GM10266 (cell line): Measurements from ENCODE around the gene MAN2C1.

Experiments used
- DNase-seq: peaks from one replicate; pipeline ENCODE4 v3.0.0; 2012; ENCODE audit errors: extremely low spot score
- TF ChIP-seq, protein P1 (sequence below): IDR thresholded peaks from 2 replicates; pipeline ENCODE4 v1.5.1; 2012; ENCODE audit warnings: mild to moderate bottlenecking, low read depth; ENCODE audit not compliant: control insufficient read depth, insufficient read depth; ENCODE audit errors: missing control alignments

MAN2C1 gene

DNA sequence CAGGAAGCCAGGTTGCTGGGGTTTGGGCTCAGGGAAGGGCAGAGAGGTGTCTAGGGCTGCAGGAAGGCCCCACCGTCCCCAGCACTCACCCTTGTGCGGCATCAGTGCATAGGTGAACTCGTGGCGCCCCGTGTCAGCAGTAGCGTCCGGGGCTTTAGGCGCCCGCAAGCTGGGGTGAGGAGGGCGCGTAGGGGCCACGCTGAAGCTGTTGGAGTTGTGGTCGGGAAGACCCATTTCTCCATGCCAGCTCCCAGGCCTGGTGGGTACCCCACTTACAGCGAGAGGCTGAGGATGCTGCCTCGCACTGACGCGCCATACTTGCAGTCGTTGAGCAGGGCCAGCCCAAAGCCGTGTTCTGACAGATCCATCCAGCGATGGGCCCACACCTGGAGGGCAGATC is 11.9 kb downstream of the MAN2C1 start:
- DNase-seq: no peak
- TF ChIP-seq, protein P1, sequence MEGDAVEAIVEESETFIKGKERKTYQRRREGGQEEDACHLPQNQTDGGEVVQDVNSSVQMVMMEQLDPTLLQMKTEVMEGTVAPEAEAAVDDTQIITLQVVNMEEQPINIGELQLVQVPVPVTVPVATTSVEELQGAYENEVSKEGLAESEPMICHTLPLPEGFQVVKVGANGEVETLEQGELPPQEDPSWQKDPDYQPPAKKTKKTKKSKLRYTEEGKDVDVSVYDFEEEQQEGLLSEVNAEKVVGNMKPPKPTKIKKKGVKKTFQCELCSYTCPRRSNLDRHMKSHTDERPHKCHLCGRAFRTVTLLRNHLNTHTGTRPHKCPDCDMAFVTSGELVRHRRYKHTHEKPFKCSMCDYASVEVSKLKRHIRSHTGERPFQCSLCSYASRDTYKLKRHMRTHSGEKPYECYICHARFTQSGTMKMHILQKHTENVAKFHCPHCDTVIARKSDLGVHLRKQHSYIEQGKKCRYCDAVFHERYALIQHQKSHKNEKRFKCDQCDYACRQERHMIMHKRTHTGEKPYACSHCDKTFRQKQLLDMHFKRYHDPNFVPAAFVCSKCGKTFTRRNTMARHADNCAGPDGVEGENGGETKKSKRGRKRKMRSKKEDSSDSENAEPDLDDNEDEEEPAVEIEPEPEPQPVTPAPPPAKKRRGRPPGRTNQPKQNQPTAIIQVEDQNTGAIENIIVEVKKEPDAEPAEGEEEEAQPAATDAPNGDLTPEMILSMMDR: no peak

- no peak for DNase-seq
- TF ChIP-seq, protein P1: no peak
These were observed 12.4 kb downstream of the MAN2C1 start for GRCh38 chr15:75356006-75356405.

DNA sequence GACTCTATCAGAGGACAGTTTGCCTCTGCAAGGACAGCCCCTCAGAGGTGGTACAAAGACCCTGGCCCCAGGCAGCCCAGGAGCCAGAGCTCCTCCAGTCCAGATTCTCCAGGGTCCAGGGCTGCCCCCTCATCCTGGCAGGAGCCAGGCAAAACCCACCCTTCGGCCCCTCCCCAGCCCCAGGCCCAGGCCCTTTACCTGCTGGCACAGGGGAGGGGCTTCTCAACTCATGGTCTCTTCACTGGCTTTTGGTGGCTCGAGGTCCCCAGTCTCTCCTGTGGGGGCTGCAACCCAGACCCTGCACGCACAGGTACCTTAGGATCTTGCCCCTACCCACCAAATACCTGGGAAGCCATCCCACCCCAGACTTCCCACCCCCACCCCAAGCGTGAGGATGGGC is 13.0 kb downstream of the MAN2C1 start:
- no peak for DNase-seq
- TF ChIP-seq, protein P1: no peak

- DNase-seq: no peak
- TF ChIP-seq, protein P1: no peak
These were observed 14.0 kb downstream of the MAN2C1 start for GRCh38 chr15:75354454-75354853.

GRCh38 chr15:75353604-75354003 is 14.8 kb downstream of the MAN2C1 start:
- TF ChIP-seq, protein P1: no peak
- no peak for DNase-seq

- DNase-seq: no peak
- TF ChIP-seq, protein P1: no peak
These were observed 16.0 kb downstream of the MAN2C1 start for GRCh38 chr15:75352186-75353080.
